Measurements from ENCODE around the gene TAT. TPM values are rescaled to one million over a fixed set of nuclear protein-coding genes. Genes with fewer than 3 reads are reported as not detected.

TAT gene
- polyA plus RNA-seq, 1 of the 3 experiments (the other 2 are of a cell fraction) = not detected

- 89% methylated on average over 8 of the region's 8 CpGs for WGBS (ENCODE audit: low lambda C conversion rate)
- CTCF ChIA-PET = interaction anchor here (1.9 kb wide), 1 partner anchor 43 kb away, joined by 9 read pairs; no protein-coding TSS in a partner anchor
- POLR2A ChIA-PET = no interaction called here
These were observed 9.0 kb downstream of the TAT start for GRCh38 chr16:71567931-71568330.

GRCh38 chr16:71565812-71566700 is 10.8 kb downstream of the TAT start:
- Histone ChIP-seq H3K9me2 (no peaks in the 10 kb centered on the region), H3K9me3 (peaks cover 5% of the 10 kb centered on the region; the same call in 1 of the 2 replicates), H2AFZ (ENCODE audit: low read depth) (peak overlapping the region; percentile 98), H3K4me2 (peak overlapping the region; percentile 82), H3K4me3 (ENCODE audit: low read depth in 2 of 2, low read length in 1 of 2) (peak overlapping the region; percentile 71 to 78; a peak in 3 of 4 replicates), H3K79me2 (ENCODE audit: insufficient read depth) (no peaks in the 10 kb centered on the region), H3K36me3 (replicated peaks in 1 of 2; ENCODE audit: control insufficient read depth in 1 of 2, insufficient read depth in 2 of 2, low read length in 1 of 2) (peaks cover 0 to 6% of the 10 kb centered on the region in 2 experiments), H3K4me1 (ENCODE audit: control insufficient read depth in 1 of 2, insufficient read depth in 2 of 2, low read depth in 1 of 2, low read length in 1 of 2) (peaks cover 0 to 6% of the 10 kb centered on the region in 2 experiments; a peak in 2 of 4 replicates), H4K20me1 (ENCODE audit: insufficient read depth) (no peaks in the 10 kb centered on the region), H3K9ac (no peak overlapping the region), H3K27ac (ENCODE audit: low read depth in 2 of 2, low read length in 1 of 2) (no peak overlapping the region), H3F3A (replicated peaks; ENCODE audit: insufficient read depth) (peaks cover 7% of the 10 kb centered on the region), H3K27me3 (ENCODE audit: insufficient read depth) (peaks cover 6% of the 10 kb centered on the region; the same call in 1 of the 2 replicates)
- POLR2A ChIA-PET = interaction anchor here (1.0 to 1.9 kb wide), 2 partner anchors 45 to 104 kb away, joined by 4 to 5 read pairs; partner anchors contain the start of gene ZNF23
- 79% methylated on average over 8 of the region's 9 CpGs for WGBS (ENCODE audit: low lambda C conversion rate)
- DNase-seq = no peak
- CTCF ChIA-PET = interaction anchor here (0.9 to 2.6 kb wide), 9 partner anchors 7 to 168 kb away, joined by 3 to 48 read pairs (median 5); partner anchors contain the start of gene TAT
- TF ChIP-seq FOSL2 (IDR thresholded peaks at IDR 0.05; ENCODE audit: borderline replicate concordance, low read depth) (no peak), JUND (IDR thresholded peaks at IDR 0.05) (no peak), REST (IDR thresholded peaks at IDR 0.05; ENCODE audit: low read depth, low read length) (no peak), MEF2A (IDR thresholded peaks at IDR 0.05; ENCODE audit: borderline replicate concordance, low read depth) (no peak), GABPA (IDR thresholded peaks at IDR 0.05; ENCODE audit: low read depth) (no peak), CHD2 (IDR thresholded peaks at IDR 0.05; ENCODE audit: low read length, partially characterized antibody) (no peak), ELF1 (IDR thresholded peaks at IDR 0.05) (no peak)
- TF ChIP-seq, protein P1, sequence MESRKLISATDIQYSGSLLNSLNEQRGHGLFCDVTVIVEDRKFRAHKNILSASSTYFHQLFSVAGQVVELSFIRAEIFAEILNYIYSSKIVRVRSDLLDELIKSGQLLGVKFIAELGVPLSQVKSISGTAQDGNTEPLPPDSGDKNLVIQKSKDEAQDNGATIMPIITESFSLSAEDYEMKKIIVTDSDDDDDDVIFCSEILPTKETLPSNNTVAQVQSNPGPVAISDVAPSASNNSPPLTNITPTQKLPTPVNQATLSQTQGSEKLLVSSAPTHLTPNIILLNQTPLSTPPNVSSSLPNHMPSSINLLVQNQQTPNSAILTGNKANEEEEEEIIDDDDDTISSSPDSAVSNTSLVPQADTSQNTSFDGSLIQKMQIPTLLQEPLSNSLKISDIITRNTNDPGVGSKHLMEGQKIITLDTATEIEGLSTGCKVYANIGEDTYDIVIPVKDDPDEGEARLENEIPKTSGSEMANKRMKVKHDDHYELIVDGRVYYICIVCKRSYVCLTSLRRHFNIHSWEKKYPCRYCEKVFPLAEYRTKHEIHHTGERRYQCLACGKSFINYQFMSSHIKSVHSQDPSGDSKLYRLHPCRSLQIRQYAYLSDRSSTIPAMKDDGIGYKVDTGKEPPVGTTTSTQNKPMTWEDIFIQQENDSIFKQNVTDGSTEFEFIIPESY (IDR thresholded peaks at IDR 0.05; ENCODE audit: borderline replicate concordance, low read depth) = no peak

More at GRCh38 chr16:71567931-71568330, 9.0 kb downstream of the TAT start:
- TF ChIP-seq, protein P1 (IDR thresholded peaks at IDR 0.05; ENCODE audit: borderline replicate concordance, low read depth) = no peak
- TF ChIP-seq MXI1 (IDR thresholded peaks at IDR 0.05; ENCODE audit: low read depth, low read length) (no peak), JUND (IDR thresholded peaks at IDR 0.05) (no peak), TAF1 (IDR thresholded peaks at IDR 0.05; ENCODE audit: borderline replicate concordance, low read depth, low read length) (no peak), GATA2 (CRISPR knock-in tag; IDR thresholded peaks at IDR 0.05) (no peak), USF1 (IDR thresholded peaks at IDR 0.05; ENCODE audit: borderline replicate concordance, low read depth) (no peak)
- TF ChIP-seq, protein P2, sequence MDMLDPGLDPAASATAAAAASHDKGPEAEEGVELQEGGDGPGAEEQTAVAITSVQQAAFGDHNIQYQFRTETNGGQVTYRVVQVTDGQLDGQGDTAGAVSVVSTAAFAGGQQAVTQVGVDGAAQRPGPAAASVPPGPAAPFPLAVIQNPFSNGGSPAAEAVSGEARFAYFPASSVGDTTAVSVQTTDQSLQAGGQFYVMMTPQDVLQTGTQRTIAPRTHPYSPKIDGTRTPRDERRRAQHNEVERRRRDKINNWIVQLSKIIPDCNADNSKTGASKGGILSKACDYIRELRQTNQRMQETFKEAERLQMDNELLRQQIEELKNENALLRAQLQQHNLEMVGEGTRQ (IDR thresholded peaks at IDR 0.05; ENCODE audit: borderline replicate concordance, low read depth, low read length) = no peak
- Histone ChIP-seq H3K4me1 (ENCODE audit: control insufficient read depth in 1 of 2, insufficient read depth in 2 of 2, low read depth in 1 of 2, low read length in 1 of 2) (peaks cover 0 to 6% of the 10 kb centered on the region in 2 experiments; a peak in 2 of 4 replicates), H3K4me3 (ENCODE audit: low read depth in 2 of 2, low read length in 1 of 2) (no peak overlapping the region), H3K36me3 (replicated peaks in 1 of 2; ENCODE audit: control insufficient read depth in 1 of 2, insufficient read depth in 2 of 2, low read length in 1 of 2) (no peaks in the 10 kb centered on the region), H3K27ac (ENCODE audit: low read depth in 2 of 2, low read length in 1 of 2) (no peak overlapping the region), H4K20me1 (ENCODE audit: insufficient read depth) (no peaks in the 10 kb centered on the region), H3K27me3 (ENCODE audit: insufficient read depth) (peaks cover 6% of the 10 kb centered on the region; the same call in 1 of the 2 replicates), H3K79me2 (ENCODE audit: insufficient read depth) (no peaks in the 10 kb centered on the region), H3K9me3 (no peaks in the 10 kb centered on the region), H3F3A (replicated peaks; ENCODE audit: insufficient read depth) (peaks cover 7% of the 10 kb centered on the region), H3K9ac (no peak overlapping the region), H2AFZ (ENCODE audit: low read depth) (no peak overlapping the region), H3K9me2 (no peaks in the 10 kb centered on the region), H3K4me2 (no peak overlapping the region)
- no peak for DNase-seq
